COLO829 (cell line): ENCODE measurements around the gene MAD1L1.

Experiments
- DNase-seq: peaks from one replicate; pipeline ENCODE4 v3.0.0; 2012; ENCODE audit warnings: low spot score

Gene MAD1L1

DNA sequence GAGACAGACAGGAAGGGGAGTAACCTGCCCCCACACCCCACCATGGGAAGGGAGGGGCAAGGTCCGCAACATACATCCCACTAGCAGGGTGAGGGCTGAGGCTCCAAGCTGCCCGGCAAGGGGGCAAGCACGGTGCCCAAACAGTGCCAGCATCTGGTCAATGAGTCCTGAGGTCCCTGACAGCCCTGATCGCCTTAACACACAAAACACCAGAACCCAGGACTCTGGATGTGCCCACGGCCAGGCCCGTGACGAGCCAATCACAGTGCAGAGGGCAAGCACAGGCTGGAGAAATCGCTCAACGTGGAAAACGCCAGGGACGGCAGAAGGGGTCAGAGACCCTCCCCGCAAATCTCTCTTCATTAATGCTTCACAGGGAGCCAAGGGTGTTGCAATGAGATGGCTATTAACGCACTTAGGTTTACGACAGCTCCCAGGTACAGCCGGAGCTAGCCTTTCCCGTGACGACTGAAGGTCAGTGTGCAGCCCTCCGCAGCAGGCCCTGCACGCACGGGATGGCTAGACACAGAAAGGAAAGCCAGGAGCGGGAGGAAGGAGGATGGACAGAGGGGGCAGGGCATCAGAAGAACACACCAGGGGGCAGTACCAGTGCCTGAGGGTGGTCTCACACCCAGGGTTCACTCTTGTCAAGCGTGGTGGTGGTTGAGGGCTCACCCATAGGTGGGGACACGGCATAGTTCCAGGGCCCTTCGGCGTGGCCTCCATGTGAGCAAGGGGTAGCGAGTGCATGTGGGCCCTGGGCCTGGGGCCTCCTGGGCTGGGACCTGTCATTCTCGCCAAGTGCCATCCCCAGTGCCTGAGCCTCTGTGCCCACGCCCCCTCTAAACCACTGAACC, 220.5 kb downstream of the MAD1L1 start:
- no peak for DNase-seq

DNA sequence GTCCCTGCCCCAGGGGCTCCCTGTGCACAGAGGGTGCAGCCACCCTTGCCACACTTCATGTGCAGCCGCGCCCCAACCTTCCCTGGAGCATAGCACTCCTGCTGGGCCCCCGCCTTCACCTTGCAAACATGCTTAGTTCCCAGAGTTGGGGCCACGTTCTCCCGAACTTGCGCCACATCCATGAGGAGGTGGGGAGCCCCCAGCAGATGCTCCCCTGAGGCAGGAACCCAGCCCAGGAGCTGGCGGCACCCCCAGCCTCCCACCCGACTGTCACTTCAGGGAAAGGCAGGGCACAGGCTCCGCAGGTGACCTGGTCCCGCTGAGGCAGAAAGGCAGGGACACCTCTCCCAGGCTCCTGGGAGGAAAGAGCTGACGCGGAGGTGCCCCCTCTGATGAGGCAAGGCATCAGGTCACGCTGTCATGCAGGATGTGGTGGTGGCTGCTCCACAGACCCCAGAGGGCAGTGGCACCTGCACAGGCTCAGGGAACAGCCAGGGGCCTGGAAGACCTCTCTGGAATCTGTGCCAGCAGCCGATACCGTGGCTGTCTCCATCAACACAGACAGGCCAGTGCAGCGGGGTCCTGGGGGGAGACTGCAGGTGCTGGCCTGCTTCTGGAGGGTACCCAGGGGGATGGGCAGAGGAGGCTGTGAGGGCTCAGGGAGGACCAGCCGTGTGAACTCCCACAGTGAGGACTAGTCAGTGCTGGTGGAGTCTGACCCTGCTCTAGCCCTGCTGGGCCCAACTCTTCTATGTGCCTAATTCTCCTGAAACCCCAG, 221.3 kb downstream of the MAD1L1 start:
- DNase-seq, result no peak

DNA sequence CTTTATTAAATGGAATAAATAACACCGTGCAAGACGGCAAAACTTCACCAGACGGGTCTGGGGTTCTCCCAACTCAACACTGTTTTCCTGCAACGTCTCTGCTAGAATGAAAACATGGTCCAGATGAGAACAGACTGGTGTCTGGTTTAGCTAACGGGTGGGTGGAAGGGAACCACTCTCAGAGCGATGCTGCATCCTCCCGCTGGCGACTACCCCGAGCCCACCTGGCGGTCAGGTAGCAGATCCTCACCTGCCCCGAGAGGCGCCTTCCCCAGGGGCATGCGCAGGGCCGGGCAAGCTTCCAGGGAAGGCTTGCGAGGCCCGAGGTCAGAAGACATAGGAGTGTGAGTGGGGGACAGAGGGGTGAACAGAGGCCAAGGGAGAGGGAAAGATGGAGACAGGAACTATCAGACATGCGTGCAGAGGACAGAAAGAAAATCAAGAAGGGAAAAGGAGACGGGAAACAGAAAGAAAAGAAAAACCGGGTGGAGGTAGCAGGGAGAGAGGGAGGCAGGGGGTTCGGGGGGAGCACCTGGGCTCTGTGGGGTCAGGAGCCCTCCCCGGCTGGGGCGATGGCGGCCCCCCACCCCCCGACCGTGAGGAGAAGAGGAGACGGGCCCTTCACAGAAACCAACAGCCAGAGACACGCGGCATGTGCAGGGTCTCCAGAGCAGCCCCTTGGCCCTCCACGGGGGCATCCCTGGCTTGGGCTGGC, 222.0 kb downstream of the MAD1L1 start:
- no peak for DNase-seq

GRCh38 chr7:2010101-2010500, 222.6 kb downstream of the MAD1L1 start:
- no peak for DNase-seq

DNA sequence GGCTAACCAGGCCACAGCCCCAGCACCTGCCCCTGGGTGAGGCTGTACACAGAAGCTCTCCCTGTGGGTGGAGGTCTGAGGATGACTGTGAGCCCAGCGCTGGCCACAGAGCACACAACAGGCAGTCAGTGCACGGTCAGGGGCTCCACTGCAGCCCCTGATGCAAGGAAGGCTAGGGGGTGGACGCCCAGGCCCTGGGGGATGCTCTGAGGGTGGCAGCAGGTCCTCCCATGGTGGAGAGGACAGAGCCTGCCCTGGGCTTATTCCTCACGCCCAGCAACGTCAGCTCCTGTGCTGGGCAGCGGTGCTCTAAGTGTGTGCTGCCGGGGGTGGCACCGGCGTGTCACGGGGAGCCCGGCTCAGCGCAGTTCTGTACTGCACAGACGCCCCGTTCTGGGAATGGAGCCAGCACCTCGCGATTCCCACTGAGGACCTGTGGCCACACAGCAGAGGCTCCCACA, 223.2 kb downstream of the MAD1L1 start:
- DNase-seq, result no peak

GRCh38 chr7:2008936-2009540, 223.7 kb downstream of the MAD1L1 start:
- no peak for DNase-seq

DNA sequence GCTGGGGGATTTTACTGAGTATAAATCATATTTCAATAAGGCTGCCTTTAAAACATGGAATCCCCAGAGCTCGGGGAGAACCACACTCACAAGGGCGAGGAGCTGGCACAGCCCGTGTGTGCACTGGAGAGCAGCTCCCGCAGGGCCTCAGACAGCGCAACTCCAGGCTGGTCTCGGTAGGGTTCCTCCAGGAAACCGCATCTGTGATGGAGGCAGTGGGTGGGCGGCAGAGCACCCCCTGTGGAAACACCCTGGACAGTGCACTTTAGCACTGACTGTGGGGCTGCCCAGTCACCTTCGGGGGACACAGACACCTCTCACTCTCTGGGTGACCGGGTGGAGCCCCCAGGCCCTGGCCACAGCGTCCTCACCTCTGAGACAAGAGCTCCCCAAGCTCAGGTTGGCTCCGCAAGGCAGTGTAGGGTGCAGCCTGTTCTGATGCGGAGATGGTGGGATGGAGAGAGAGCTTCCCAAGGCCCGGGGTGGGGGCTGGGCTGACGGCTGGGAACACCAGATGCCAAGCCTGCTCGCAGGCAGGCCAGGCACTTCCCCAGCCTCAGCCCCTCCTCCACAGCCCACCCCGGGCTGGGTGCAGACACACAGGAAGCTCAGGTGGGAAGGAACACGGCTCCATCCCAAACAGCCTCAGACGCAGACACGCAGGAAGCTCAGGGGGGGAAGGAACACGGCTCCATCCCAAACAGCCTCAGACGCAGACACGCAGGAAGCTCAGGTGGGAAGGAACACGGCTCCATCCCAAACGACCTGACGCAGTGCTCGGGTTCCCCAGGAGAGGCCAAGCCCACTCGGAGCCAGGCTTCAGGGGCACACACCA, 224.4 kb downstream of the MAD1L1 start:
- no peak for DNase-seq

DNA sequence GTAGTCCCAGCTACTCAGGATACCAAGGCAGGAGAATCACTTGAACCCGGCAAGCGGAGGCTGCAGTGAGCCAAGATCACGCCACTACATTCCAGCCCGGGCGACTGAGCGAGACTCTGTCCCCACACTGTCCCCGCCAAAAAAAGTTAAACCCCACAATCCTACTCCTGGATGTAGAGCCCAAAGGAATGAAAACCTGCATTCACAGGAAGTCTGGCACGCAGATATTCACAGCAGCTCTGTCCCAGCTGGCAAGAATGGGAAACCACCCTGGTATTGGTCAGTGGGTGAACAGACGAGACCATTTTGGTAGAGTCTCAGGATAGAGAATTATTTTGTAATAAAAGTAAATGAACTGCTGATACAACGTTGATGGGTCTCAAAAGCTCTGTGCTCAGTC, 225.2 kb downstream of the MAD1L1 start:
- no peak for DNase-seq

- DNase-seq, result no peak
Observed at GRCh38 chr7:2006921-2007381, 225.8 kb downstream of the MAD1L1 start.

GRCh38 chr7:2006231-2006771, 226.4 kb downstream of the MAD1L1 start:
- no peak for DNase-seq

DNA sequence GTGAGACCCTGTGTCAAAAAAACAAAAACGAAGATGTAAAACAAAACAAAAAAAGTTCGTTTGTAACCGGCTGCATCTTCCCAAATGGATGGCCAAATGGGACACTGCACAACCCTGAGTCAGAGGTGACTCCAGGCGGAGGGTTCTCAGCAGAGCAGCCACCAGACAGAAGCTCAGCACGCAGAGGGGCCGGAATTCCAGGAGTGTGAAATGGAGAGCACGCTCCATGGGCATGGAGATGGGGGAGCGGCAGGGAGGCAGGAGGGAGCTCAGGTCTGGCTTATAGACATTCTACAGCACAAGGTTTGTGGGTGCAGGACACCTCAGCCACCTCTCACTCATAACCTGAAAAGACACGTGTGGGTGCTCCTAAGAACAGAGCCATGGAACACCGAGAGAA, 227.0 kb downstream of the MAD1L1 start:
- DNase-seq, result no peak

- DNase-seq, result no peak
Observed at GRCh38 chr7:2004841-2005725, 227.7 kb downstream of the MAD1L1 start.

GRCh38 chr7:2003931-2004812, 228.6 kb downstream of the MAD1L1 start:
- no peak for DNase-seq

GRCh38 chr7:2003451-2003930, 229.3 kb downstream of the MAD1L1 start:
- no peak for DNase-seq

DNA sequence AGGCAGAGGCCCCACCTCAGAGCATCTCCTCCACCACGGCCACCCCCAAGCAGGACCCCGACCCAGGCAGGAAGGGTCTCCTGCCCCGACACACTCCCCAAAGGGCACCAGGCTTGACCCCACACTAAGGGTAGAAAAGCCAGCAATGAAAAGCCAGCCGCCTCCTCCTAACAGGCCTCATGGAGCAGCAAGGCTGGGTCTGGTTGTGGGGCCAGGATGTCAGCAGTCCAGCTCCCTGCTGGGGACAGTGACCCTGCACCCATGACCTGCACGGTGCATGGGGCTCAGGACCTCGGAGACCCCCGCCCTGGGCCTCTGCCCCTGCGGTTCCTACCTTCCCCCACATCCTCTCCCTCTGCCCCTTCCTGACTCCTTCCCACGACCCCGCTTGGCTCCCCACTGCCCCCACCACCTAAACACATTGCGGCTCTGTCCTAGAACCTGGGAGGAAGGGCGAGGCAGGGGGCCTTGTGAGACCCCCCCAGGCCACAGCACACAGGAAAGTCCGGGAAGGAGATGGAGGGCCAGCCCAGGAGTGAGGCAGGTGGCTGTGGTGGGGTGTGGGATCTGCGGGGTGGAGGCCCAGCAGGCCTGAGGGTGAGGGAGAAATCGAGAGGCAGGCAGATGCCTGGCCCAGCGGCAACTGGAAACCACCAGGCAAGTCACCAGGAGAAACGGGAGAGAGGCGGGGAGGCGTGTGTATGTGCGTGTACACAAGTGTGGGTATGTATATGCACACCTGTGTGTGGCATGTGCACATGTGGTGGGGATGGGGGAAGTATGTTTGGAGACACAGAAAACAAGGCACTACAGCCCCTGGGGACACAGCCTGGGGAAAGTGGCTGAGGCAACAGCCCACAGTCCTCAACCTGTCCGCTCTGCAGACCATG, 229.9 kb downstream of the MAD1L1 start:
- DNase-seq, result no peak

DNA sequence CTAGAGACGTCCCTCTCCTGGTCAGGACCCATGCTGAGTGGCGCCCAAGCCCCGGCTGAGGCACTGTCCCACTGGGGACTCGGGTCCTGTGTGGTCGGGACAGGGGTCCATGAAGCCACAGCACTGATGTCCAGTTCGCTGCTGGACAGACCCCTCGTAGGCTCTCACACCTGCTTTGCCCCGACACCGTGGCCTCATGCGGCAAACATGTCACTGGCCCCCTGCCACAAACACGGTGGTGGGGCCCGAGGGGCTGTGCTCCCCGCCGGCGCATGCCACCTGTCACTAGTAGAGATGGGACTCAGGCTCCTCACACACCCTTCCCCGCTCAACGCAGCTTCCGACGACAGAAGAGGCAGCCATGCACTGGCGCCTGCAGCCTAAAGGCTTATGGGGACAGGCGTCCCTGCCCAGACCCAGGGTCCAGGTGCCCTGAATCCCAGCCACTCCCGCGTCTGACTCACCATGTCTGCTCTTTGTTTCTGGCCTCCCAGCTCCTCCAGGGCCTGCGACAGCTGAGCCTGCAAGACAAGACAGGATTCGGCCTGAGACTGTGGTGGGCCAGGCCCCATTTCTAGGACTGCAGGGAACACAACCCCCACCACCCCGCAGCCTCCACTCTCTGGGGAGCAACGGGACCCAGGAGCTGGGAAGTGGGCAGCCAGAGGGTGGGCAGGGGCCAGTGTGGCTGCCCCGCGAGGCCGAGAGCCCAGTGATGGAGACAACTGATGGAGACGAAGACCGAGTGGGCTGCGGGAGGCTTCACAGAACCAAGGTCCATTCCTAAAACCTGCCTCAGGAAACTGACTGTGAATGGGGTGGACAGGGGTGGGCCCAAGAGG, 230.9 kb downstream of the MAD1L1 start:
- DNase-seq, result no peak
